Mesenteric fat pad (tissue), 1 donor: ENCODE data around the gene PDE4D. TPM values are rescaled to one million over a fixed set of nuclear protein-coding genes. Genes with fewer than 3 reads are reported as not detected.

Experiments used
- DNase-seq: peaks from one replicate; pipeline ENCODE4 v3.0.0-alpha.2; 2020; ENCODE audit warnings: low spot score
- total RNA-seq: library from RNA; stranded (reverse); fragmentation: NEBNext Ultra II Directional; extraction: Animal tissue kit (Norgen Biotek cat#: 25700); gene quantifications from one replicate; pipeline ENCODE4 v1.2.1, GENCODE V29; 2021
- donor health status: DM: yes; HTN: yes; CAD: no.

The PDE4D gene
- total RNA-seq, 1 donor from 2014 or later, result 28.8 TPM

- DNase-seq, result no peak
Observed at GRCh38 chr5:59746241-59746765, 147.2 kb downstream of the PDE4D start.

- DNase-seq, result no peak
Observed at GRCh38 chr5:59745415-59745863, 148.1 kb downstream of the PDE4D start.

- DNase-seq, result no peak
Observed at GRCh38 chr5:59744531-59744992, 149.0 kb downstream of the PDE4D start.

- no peak for DNase-seq
Observed at GRCh38 chr5:59741599-59741998, 151.9 kb downstream of the PDE4D start.

- DNase-seq, result no peak
Observed at GRCh38 chr5:59738024-59738423, 155.5 kb downstream of the PDE4D start.

- DNase-seq, result no peak
Observed at GRCh38 chr5:59732806-59733205, 160.7 kb downstream of the PDE4D start.

GRCh38 chr5:59732301-59732700 lies 161.2 kb downstream of the PDE4D start:
- DNase-seq, result no peak

GRCh38 chr5:59731809-59732208 lies 161.7 kb downstream of the PDE4D start:
- DNase-seq, result no peak

- DNase-seq, result no peak
Observed at GRCh38 chr5:59729820-59730219, 163.7 kb downstream of the PDE4D start.

GRCh38 chr5:59729357-59729756 lies 164.2 kb downstream of the PDE4D start:
- no peak for DNase-seq

GRCh38 chr5:59728356-59728755 lies 165.2 kb downstream of the PDE4D start:
- no peak for DNase-seq

GRCh38 chr5:59727186-59727585 lies 166.3 kb downstream of the PDE4D start:
- DNase-seq, result no peak

- DNase-seq, result no peak
Observed at GRCh38 chr5:59725392-59725767, 168.1 kb downstream of the PDE4D start.

- no peak for DNase-seq
Observed at GRCh38 chr5:59724482-59725391, 168.8 kb downstream of the PDE4D start.

GRCh38 chr5:59722874-59723273 lies 170.7 kb downstream of the PDE4D start:
- no peak for DNase-seq

- no peak for DNase-seq
Observed at GRCh38 chr5:59721741-59722140, 171.8 kb downstream of the PDE4D start.

- no peak for DNase-seq
Observed at GRCh38 chr5:59720063-59720462, 173.5 kb downstream of the PDE4D start.

- DNase-seq, result no peak
Observed at GRCh38 chr5:59716966-59717500, 176.5 kb downstream of the PDE4D start.

- no peak for DNase-seq
Observed at GRCh38 chr5:59716029-59716428, 177.5 kb downstream of the PDE4D start.

GRCh38 chr5:59715228-59715627 lies 178.3 kb downstream of the PDE4D start:
- DNase-seq, result no peak

GRCh38 chr5:59713498-59713844 lies 180.1 kb downstream of the PDE4D start:
- DNase-seq, result no peak

GRCh38 chr5:59712836-59713497 lies 180.6 kb downstream of the PDE4D start:
- DNase-seq, result no peak
